Neural cell (in vitro differentiated cells): ENCODE results near the gene XIAP. TPM values are rescaled to one million over a fixed set of nuclear protein-coding genes. Genes with fewer than 3 reads are reported as not detected.
A peak's percentile ranks its signal among the peaks of the same experiment; 100 is the strongest.

Source experiments
- H2AFZ ChIP-seq: fragments of 200-600, 300-800 bp; sonication (generic), shearing (Covaris generic); 2 replicates; pipeline ENCODE4 v1.6.0; 2014; ENCODE audit warnings: low read depth, mild to moderate bottlenecking, antibody characterized with exemption, low read length, moderate library complexity
- H3F3A ChIP-seq: fragments of 200-600 bp; shearing (Covaris generic); 2 replicates; pipeline ENCODE4 v1.6.1; 2016; ENCODE audit warnings: mild to moderate bottlenecking, moderate library complexity, mixed read lengths, antibody characterized with exemption, low read length; ENCODE audit not compliant: insufficient read depth, poor library complexity, severe bottlenecking
- H3K27ac ChIP-seq: fragments of 200-600, 300-800 bp; sonication (generic), shearing (Covaris generic); 2 replicates; pipeline ENCODE4 v1.5.1; 2014; ENCODE audit warnings: mild to moderate bottlenecking, low read length, moderate library complexity
- H3K27me3 ChIP-seq: fragments of 300-800, 200-600 bp; sonication (generic), shearing (Covaris generic); 2 replicates; pipeline ENCODE4 v1.6.0; 2014; ENCODE audit warnings: mild to moderate bottlenecking, low read depth, low read length, moderate library complexity; ENCODE audit not compliant: insufficient read depth
- H3K36me3 ChIP-seq: fragments of 300-800, 200-600 bp; sonication (generic), shearing (Covaris generic); 2 replicates; pipeline ENCODE4 v1.5.1; 2014; ENCODE audit warnings: mild to moderate bottlenecking, antibody characterized with exemption, low read length, moderate library complexity; ENCODE audit not compliant: insufficient read depth
- H3K4me2 ChIP-seq: fragments of 300-800, 200-600 bp; sonication (generic), shearing (Covaris generic); 2 replicates; pipeline ENCODE4 v1.6.0; 2014; ENCODE audit warnings: mild to moderate bottlenecking, low read length
- H3K4me3 ChIP-seq: fragments of 300-800, 200-600 bp; sonication (generic), shearing (Covaris generic); 2 replicates; pipeline ENCODE4 v1.5.1; 2014; ENCODE audit warnings: mild to moderate bottlenecking, low read length, moderate library complexity
- H3K79me2 ChIP-seq: fragments of 200-600 bp; shearing (Covaris generic); replicated peaks from 2 replicates; pipeline ENCODE4 v1.6.0; 2014; ENCODE audit warnings: mild to moderate bottlenecking, low read length, moderate library complexity; ENCODE audit not compliant: insufficient read depth
- H3K9ac ChIP-seq: fragments of 300-800, 200-600 bp; sonication (generic), shearing (Covaris generic); 2 replicates; pipeline ENCODE4 v1.6.1; 2016; ENCODE audit warnings: mild to moderate bottlenecking, low read length, mixed read lengths
- H3K9me2 ChIP-seq: fragments of 200-600 bp; shearing (Covaris generic); 2 replicates; pipeline ENCODE4 v1.6.1; 2016; ENCODE audit warnings: mild to moderate bottlenecking, low read length, mixed read lengths; ENCODE audit not compliant: insufficient read depth
- H3K9me3 ChIP-seq: fragments of 200-600, 300-800 bp; sonication (generic), shearing (Covaris generic); 2 replicates; pipeline ENCODE4 v1.6.1; 2016; ENCODE audit warnings: mild to moderate bottlenecking, mixed run types, low read length, moderate library complexity, mixed read lengths
- H4K20me1 ChIP-seq: fragments of 200-600 bp; shearing (Covaris generic); 2 replicates; pipeline ENCODE4 v1.6.1; 2016; ENCODE audit warnings: mild to moderate bottlenecking, mixed run types; ENCODE audit not compliant: insufficient read depth
- EZH2 ChIP-seq: fragments of 200-600, 300-800 bp; shearing (Covaris generic), sonication (generic); IDR thresholded peaks from 2 replicates; pipeline ENCODE4 v1.6.1; 2014; ENCODE audit warnings: antibody characterized with exemption, low read length, borderline replicate concordance, mild to moderate bottlenecking; ENCODE audit not compliant: insufficient read depth, poor library complexity, severe bottlenecking
- MXI1 ChIP-seq: fragments of 450-650 bp; conservative IDR thresholded peaks from 2 replicates; pipeline ENCODE4 v1.6.1; 2014; ENCODE audit warnings: antibody characterized with exemption, mild to moderate bottlenecking; ENCODE audit not compliant: poor library complexity, severe bottlenecking
- POLR2AphosphoS5 ChIP-seq: IDR thresholded peaks from 2 replicates; pipeline ENCODE4 v1.6.1; 2012
- RAD21 ChIP-seq: fragments of 450-650 bp; conservative IDR thresholded peaks from 2 replicates; pipeline ENCODE4 v1.6.1; 2014; ENCODE audit warnings: antibody characterized with exemption, mild to moderate bottlenecking, moderate library complexity
- SMC3 ChIP-seq: fragments of 450-650 bp; conservative IDR thresholded peaks from 2 replicates; pipeline ENCODE4 v1.6.1; 2014; ENCODE audit warnings: antibody characterized with exemption, mild to moderate bottlenecking, moderate library complexity; ENCODE audit not compliant: poor library complexity
- TAF1 ChIP-seq: IDR thresholded peaks from 2 replicates; pipeline ENCODE4 v1.6.1; 2012; ENCODE audit warnings: low read depth
- polyA plus RNA-seq: library from polyadenylated mRNA; depleted of rRNA; stranded (reverse); fragments of >200 nt; gene quantifications from 2 replicates; pipeline ENCODE4 v1.2.3, GENCODE V29; 2014
- small RNA-seq, 3 experiments: library from RNA; depleted of rRNA; stranded (forward); fragments of <200 nt; gene quantifications; one replicate each; pipeline ENCODE3, GENCODE V24; 2012
- TF ChIP-seq, protein P1 (sequence below): IDR thresholded peaks from 2 replicates; pipeline ENCODE4 v1.6.1; 2012; ENCODE audit warnings: borderline replicate concordance

The XIAP gene
- polyA plus RNA-seq, 1 donor from 2014 or later: 26.6 TPM

DNA sequence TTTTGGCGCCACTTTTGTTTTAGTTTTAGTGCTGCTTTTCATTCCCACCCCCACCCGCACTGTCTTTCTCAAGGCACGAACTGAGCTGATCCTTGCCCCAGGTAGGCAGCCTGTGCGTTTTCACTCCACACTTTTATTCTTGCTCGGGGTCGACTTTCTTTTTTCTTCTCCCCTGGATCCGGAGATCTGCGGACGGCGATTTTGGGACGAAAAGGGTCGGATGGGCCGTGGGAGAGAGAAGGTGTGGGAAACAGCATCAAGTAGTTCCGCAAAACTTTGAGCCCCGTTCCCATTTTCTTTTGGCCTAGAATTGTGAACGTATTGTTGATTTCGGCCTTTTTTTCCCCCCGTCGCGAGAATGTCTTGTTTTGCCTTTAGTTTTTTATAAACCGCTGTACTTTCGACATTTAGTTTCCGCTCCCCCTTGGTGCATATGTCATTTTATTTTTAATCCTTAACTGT is 102.2 kb downstream of the XIAP start:
- Histone ChIP-seq H3K36me3 (no peaks in the 10 kb centered on the region), H2AFZ (no peak overlapping the region), H3F3A (no peaks in the 10 kb centered on the region), H3K27me3 (no peaks in the 10 kb centered on the region), H3K27ac (peak overlapping the region; percentile 93), H3K4me2 (no peak overlapping the region), H3K9ac (peak overlapping the region; percentile 89), H3K9me3 (no peaks in the 10 kb centered on the region), H3K4me3 (peak overlapping the region; percentile 74), H3K79me2 (peaks cover 33% of the 10 kb centered on the region), H3K9me2 (no peaks in the 10 kb centered on the region), H4K20me1 (no peaks in the 10 kb centered on the region)
- no peak for TF ChIP-seq TAF1
- TF ChIP-seq MXI1: peak; percentile 8

DNA sequence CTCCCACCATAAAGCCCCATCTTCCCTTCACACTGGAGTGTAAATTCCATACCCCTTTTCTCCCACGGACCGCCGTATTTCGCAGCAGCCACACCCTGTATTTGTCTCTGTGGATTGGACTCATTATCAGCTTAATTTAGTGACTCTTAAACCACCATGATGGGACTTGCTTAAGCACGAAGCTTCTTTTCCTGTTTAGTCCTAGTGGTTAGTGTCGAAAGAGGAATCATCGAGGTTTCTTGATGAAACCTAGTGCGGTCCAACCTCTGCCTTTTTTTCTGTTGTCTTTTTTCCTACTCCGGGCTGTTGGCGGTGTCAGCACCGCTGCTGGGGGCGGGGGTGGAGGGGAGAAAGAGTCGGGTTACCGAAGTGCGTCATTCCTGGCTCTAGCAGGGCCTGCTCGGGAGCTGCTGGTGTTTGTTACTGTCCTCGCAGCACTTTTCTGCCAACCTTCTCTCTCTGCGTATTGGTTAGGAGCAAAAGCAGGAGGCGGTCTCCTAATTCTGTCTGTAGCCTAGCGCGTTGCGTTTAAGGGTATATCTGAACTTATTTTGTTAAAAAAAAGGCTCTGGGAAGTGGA is 103.0 kb downstream of the XIAP start:
- no peak for TF ChIP-seq SMC3
- no peak for TF ChIP-seq EZH2
- TF ChIP-seq MXI1: no peak
- TF ChIP-seq TAF1: peak; percentile 6
- TF ChIP-seq, protein P1, sequence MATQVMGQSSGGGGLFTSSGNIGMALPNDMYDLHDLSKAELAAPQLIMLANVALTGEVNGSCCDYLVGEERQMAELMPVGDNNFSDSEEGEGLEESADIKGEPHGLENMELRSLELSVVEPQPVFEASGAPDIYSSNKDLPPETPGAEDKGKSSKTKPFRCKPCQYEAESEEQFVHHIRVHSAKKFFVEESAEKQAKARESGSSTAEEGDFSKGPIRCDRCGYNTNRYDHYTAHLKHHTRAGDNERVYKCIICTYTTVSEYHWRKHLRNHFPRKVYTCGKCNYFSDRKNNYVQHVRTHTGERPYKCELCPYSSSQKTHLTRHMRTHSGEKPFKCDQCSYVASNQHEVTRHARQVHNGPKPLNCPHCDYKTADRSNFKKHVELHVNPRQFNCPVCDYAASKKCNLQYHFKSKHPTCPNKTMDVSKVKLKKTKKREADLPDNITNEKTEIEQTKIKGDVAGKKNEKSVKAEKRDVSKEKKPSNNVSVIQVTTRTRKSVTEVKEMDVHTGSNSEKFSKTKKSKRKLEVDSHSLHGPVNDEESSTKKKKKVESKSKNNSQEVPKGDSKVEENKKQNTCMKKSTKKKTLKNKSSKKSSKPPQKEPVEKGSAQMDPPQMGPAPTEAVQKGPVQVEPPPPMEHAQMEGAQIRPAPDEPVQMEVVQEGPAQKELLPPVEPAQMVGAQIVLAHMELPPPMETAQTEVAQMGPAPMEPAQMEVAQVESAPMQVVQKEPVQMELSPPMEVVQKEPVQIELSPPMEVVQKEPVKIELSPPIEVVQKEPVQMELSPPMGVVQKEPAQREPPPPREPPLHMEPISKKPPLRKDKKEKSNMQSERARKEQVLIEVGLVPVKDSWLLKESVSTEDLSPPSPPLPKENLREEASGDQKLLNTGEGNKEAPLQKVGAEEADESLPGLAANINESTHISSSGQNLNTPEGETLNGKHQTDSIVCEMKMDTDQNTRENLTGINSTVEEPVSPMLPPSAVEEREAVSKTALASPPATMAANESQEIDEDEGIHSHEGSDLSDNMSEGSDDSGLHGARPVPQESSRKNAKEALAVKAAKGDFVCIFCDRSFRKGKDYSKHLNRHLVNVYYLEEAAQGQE: no peak
- TF ChIP-seq POLR2AphosphoS5: peak; percentile 52
- no peak for TF ChIP-seq RAD21
- H3K9me2 ChIP-seq: no peaks in the 10 kb centered on the region
- peak overlapping the region; percentile 27 for H3K4me2 ChIP-seq
- H4K20me1 ChIP-seq: no peaks in the 10 kb centered on the region
- H3K79me2 ChIP-seq: peaks cover 35% of the 10 kb centered on the region
- H3K9me3 ChIP-seq: no peaks in the 10 kb centered on the region
- peak overlapping the region; percentile 93 for H3K27ac ChIP-seq
- no peaks in the 10 kb centered on the region for H3K36me3 ChIP-seq
- peak overlapping the region; percentile 74 for H3K4me3 ChIP-seq
- no peak overlapping the region for H2AFZ ChIP-seq
- no peaks in the 10 kb centered on the region for H3K27me3 ChIP-seq
- H3F3A ChIP-seq: no peaks in the 10 kb centered on the region
- peak overlapping the region; percentile 89 for H3K9ac ChIP-seq

Small RNA genes lying within 50 kb of the gene (small RNA-seq; reads per million reads assigned to genes)
- gene RF00019 (0 to 1.2 (median 0) reads per million in 3 experiments), gene RN7SL190P (0 reads per million in 3 experiments), gene RNU6-122P (0 to 0.16 (median 0) reads per million in 3 experiments)

Other genes with a start within 250 kb of the XIAP start
- 95.4 and 100 TPM in 2 replicates for gene THOC2, start 127.0 kb upstream of the XIAP start, polyA plus RNA-seq
- gene STAG2, start 101.7 kb downstream of the XIAP start, polyA plus RNA-seq: 25.3 and 26.5 TPM in 2 replicates